ENCODE data around the gene ATG9B. TPM values are rescaled to one million over a fixed set of nuclear protein-coding genes. Genes with fewer than 3 reads are reported as not detected.

Gene ATG9B
- total RNA-seq, 1 donor from 2014 or later: 25.8 TPM

GRCh38 chr7:150979713-150980390 is 44.4 kb downstream of the ATG9B start:
- DNase-seq: no peak

DNA sequence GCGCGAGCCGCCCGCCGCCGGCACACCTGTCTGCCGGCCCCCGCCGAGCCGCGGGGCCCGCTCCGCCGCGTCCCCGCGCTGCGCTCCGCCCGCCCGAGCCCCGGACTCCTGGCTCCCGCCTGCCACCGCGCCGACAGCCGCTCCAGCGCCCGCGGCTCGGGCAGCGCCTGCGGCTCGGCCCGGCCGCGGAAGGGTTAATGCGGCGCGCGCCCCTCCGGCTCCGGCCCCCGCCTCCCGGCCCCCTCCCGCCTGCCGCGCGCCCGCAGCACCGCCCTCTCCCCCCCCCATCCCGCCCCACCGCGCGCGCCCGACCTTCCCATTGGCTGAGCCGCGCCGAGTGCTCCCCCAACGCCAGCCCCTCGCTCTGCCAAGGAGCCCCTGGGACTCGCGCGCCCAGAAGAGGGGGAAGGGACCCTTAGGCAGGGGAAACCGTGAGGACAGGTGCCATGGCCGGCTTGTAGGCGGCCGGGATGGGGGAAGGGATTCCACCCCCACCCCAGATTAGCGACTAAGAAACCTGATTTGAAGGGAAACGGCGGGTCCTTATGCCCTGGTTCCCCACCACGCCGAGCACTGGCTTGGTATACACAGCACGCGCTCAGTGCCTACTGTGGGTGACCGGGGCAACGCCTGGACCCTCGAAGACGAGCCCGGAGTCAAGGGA is 46.0 kb downstream of the ATG9B start, which contains the start of gene KCNH2:
Gene KCNH2, minus strand, starts transcription at position 196 of the 664 bp plus-strand sequence. CDS start 408 bp downstream, outside the sequence.
- DNase-seq: peak; percentile 91

DNA sequence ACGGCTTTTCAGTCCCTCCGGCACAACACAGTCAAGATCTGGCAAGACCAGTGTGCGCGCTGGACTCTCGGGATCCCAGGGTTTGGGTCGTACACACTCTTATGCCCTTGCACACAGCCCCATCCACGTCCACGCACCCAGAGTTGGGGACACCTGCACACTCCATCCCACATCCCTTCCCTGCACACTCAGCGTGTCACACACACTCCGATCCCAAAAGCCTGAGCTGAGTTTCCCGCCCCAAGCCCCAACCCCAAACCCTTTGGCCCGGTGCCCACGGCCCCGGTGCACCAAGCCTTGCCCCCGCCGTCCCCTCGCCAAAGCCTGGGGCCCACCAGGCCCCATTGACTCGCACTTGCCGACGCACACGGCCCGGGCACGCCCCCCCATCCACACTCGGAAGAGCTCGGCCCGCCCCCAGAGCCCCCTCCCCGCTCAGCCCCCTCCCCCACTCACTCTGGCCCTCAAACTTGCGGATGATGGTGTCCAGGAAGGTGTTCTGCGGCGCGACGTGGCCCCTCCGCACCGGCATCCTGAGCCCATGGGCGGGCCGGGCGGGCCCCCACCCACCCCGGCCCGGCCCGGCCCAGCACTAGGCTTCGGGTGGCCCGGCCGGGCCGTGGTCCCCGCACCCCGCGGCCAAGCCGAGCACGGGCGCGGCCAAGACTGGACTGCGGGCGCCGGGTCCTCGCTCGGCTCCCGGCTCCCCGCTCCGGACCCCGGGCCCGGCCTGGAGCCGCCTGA is 46.7 kb downstream of the ATG9B start:
- DNase-seq: no peak

GRCh38 chr7:150976529-150977381 is 47.5 kb downstream of the ATG9B start:
- no peak for DNase-seq

DNA sequence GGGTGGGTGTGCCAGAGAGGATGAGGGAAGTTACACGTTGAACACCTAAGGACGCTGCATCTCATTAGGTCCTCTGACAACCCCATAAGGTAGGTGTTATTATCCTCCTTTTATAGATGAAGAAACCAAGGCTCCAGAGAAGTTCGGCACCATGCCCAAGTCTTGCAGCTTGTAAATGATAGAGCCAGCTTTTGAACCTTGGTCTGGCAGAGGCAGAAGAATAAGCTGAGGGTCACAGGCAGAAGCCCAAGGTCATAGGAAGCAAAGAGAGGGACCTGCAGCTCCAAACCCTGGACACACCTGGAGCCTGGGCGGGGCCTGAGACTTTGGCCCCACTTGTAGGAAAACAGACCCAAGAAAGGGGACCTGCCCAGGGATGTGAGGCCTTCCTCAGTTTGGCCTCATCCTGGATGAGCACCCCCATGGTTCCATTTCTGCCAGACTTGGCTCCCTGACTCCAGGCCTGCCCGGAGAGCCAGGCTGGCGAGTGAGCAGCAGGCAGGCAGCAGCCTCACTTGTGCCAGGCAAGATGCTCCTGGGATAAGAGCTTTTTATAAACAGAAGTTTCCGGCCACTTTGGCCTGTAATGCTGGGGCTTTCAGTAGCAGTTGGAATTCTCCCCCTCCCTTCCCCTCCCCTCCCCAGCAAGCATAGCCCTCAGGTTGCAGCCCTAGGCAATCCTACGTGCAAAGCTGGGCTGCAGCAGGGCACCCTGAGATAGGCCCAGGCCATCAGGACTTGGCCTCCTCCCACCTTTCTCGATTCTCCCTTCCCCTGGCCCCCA is 48.6 kb downstream of the ATG9B start:
- no peak for DNase-seq

DNA sequence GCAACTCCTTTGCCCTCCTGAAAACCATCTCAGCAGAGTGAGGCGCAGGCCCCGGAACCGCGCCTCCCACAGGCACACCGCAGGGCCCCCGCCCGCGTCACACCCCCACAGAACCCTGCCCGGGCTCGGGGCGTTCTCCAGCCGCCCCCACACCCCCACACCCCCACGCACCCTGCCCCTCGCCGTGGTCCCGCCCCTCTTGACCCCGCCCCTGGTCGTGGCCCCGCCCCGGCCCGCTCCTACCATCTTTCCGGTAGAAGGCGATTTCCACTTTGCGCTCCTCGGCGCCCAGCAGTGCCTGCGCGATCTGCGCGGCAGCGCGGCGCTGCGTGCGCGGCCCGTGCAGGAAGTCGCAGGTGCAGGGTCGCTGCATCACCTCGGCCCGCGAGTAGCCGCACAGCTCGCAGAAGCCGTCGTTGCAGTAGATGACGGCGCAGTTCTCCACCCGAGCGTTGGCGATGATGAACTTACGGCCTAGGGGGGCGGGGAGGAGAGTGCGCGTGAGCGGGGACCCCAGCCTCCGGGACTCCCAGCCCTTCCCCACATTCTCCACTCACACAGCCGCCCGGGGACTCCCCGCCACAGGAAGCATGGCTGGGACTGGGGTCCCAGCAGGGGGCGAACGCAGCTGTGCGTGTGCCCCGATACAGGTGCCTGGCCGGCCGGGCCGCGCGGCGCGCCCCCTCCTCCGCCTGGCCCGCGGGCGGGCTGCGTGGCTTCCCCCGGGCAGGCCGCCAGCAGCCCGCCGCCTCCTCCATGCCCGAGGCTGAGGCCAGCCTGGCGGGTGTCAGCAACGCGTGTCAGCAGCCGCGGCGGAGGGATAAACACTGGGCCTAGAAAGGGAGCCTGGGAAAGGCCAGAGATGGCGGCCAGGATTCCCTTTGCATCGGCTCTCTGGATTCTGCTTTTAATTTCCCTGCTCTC is 49.6 kb downstream of the ATG9B start:
- peak; percentile 71 for DNase-seq

DNA sequence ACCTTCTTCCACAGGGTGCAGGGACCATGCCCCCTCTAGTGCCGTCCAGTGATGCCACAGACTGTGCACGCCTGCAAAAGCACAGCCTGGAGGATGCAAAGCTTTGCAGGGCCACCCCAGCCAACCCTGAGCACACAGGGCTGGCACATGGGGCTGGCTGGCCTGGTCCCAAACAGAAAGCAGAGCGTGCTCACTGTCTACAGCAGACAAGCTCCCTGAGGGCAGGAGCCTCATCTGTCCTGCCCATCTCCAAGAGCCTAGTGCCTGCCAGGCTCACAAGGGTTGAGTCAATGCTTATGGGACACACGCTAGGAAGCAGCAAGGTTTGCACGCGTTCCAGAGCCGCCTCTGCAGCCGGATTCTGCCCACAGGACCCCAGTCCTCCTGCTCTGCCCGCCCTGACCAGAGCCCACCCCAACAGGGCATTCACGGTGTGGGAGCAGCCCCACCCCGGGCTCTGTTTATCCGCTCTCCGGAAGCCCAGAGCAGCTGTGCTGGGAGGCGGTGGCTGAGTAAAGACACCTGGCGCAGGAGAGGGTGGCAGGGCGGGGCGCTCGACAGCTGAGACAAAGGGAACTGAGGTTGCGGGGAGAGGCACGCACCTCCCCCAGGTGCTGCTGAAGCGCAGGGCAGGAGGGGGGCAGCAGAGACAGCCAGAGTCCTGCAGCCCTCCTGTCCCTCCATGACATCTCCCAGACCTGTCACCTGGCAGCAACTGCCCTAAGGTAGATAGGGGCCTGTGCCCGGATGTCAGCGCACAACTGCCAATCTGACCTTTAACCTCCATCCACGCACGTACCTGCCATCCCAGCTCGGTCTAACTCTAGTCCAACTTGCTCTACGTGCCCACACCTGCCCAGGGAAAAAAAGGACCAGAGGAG is 50.5 kb downstream of the ATG9B start:
- peak; percentile 67 for DNase-seq

DNA sequence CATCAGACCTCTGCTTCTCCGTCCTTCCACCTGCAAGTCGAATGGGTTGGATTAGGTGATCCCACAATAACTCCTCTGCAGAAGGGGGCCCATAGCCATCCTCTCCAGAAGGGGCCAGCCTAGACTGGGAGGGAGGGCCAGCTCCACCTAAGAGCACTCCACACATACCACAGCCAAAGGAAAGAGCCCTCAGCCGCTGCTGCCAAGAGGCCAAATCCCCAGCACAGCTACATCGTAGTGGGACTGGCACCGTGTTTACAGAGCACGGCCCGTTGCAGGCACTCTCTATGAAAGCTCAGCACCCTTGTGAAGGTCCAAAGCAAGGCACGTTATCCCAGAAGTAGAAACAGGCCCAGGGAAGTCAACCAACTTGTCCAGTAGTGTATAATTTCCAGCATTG is 51.6 kb downstream of the ATG9B start:
- no peak for DNase-seq

DNA sequence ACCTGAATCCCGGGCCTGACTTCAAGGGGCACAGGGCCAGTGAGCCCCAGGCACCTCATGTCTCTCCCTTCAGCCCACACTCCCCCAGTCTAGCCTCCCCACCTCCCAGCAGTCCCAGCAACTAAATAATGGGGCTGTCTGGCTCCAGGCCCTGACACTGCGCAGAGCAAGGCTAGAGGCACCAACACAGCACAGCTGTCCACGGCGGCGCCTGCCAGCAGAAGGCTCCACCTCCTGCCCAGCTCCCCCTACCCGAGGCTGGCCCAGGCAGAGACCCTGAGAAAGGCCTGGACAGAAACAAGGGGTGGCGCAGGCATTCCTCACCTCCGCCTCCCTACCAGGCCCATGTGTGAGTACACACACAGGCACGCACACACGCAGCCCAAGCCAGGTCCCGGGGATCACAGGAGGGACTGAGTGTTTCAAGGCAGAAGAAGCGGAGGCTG is 52.2 kb downstream of the ATG9B start:
- peak; percentile 93 for DNase-seq

DNA sequence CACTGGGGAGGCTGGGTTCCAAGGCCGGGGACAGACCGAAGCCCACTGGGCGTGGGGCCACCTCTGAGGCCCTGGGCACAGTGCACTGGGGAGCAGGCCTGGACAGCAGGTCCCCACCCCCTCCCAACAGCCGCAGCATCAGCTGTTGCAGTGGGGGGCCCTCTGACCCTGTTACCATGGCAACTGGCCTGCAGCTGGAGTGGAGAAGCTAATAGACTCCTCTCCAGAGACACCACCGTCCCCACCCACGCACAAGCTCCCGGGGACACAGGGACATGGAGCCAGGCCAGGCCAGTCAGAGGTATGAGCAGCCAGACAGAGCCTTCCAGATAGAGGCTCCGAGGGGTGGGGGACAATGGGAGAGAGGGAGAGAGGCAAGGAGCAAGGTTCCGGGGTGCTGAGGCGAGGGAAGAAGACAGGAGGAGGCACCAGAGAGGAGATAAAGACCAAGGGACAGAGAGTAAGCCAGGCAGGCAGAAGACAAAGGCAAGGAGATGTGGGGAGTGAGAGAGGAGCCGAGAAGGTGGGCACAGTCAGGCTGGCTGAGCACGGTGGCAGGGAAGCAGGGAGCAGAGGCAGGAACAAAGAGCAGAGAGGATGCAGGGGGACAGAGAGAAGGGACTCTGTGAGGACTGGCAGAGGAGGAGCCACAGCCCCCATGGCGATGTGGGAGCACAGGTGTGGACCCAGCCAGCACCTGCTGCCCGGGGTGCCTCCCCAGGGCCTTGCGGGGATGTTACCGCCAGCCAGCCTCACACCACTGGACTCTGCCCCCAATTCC is 52.9 kb downstream of the ATG9B start:
- DNase-seq: peak; percentile 87

- no peak for DNase-seq
Observed at GRCh38 chr7:150970424-150970823, 53.9 kb downstream of the ATG9B start.

- DNase-seq: no peak
Observed at GRCh38 chr7:150969475-150969874, 54.8 kb downstream of the ATG9B start.

- peak; percentile 82 for DNase-seq
Observed at GRCh38 chr7:150968734-150969372, 55.4 kb downstream of the ATG9B start.

DNA sequence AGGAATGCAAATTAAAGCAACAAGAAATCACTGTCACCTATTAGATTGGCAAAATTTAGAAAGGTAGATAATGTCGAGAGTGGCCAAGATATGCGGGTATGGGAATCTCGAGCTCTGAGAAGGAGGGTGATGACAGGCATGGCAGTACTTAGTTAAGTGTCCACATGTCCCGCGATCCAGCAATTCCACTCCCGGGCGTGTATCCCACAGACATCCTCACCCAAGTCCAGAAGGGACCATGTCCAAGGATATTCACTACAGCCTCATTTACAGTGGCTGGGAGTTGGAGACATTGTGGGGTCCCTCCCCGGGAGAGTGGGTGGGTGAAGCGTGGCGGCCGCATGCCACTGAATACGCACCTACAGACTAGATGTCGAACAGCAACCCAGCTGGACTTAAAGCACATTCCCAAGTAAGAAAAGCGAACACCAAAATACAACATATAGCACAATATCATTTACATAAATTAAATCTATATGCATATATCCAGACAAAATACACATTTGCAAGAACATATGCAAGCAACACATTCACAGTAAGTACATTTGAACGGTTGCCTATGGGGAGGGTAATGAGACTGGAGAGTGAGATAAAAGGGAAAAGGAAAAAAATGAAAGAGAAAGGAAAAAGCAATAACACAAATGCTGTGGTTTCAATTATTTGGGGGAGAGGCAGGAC is 56.1 kb downstream of the ATG9B start:
- no peak for DNase-seq

- no peak for DNase-seq
Observed at GRCh38 chr7:150967349-150967748, 56.9 kb downstream of the ATG9B start.

GRCh38 chr7:150966002-150966401 is 58.3 kb downstream of the ATG9B start:
- DNase-seq: no peak

DNA sequence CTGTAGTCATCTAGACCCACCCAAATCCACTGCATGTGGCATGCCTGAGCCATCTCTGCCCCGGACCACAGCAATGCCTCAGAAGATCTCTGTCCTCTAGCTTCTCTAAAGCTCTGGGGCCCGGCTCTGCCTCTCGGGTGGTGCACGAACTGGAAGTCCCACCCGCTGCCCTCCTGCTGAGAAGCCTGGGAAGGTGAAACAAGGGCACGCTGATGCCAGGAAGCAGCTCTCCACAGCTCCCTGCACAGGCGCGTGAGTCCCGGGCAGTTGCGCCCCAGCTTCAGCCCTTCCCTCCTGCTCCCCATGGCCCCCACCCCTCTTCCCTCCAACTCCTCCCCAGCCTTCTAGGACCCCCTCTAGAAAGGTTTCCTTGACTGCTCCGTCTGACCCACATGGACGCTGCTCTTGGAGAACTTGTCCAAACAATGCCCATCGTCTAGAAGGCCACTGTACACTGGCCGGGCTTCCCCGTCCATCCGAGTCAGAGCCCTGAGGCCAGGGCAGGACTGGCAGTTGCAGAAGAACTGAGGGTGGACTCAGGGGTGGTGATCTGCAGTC is 58.9 kb downstream of the ATG9B start:
- DNase-seq: no peak

Data from tongue (tissue), 2 donors.